ENCODE measurements around the gene TAS2R3. TPM values are rescaled to one million over a fixed set of nuclear protein-coding genes. Genes with fewer than 3 reads are reported as not detected.

The TAS2R3 gene
- total and polyA plus RNA-seq, 12 donors: 0.30 to 1.1 (median 0.46) TPM; not detected in 4

DNA sequence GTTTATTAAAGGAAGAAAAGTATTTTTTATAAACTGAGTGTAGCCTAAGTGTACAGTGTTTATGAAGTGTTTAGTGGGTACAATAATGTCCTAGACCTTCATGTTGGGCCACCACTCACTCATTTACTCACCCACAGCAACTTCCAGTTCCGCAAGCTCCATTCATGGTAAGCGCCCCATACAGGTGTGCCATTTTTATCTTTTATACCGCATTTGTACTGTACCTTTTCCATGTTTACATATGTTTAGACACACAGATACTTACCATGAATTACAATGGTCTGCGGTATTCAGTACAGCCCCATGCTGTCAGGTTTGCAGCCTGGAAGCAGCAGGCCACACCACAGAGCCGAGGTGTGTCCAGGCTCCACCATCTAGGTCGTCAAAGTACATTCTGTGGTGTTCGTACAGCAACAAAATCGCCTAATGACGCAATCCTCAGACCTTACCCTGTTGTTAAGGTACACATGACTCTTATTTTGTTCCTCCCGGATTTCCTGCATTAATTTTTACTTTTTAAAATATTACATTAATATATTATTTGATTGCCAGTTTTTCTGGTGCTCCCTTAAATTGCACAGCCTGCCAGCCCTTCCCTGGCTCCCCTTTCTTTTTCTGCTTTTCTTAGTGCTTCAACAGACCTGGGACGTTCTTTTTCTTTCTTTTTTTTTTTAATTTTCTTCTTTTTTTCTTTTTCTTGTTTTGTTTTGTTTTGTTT lies 26.6 kb upstream of the TAS2R3 start:
- DNase-seq: no peak
- no peaks in the 10 kb centered on the region for H3K27me3 ChIP-seq
- peak overlapping the region in 9 of 10 donors; percentile 70 to 89 (median 80) for H3K27ac ChIP-seq
- H3K4me3 ChIP-seq: peak overlapping the region; percentile 61 to 88 (median 77)
- WGBS, 2 donors: 74 to 81% methylated on average over 11 of the region's 11 CpGs
- H3K9me3 ChIP-seq: no peaks in the 10 kb centered on the region
- ATAC-seq: peak in 2 of 8 donors; percentile 20 to 39
- H3K36me3 ChIP-seq: peaks cover 0 to 32% (median 6%) of the 10 kb centered on the region in 9 donors
- intact Hi-C loops (cut with DNase I): loop anchor here in 9 of 10 donors (2.0 to 10.0 kb wide), 6 partner anchors 35 to 85 kb away; partner anchors contain the start of gene DENND11 (in 2 of the 9)
- H3K4me1 ChIP-seq: peaks cover 6 to 35% (median 26%) of the 10 kb centered on the region in 9 donors
- TF ChIP-seq, protein P1, sequence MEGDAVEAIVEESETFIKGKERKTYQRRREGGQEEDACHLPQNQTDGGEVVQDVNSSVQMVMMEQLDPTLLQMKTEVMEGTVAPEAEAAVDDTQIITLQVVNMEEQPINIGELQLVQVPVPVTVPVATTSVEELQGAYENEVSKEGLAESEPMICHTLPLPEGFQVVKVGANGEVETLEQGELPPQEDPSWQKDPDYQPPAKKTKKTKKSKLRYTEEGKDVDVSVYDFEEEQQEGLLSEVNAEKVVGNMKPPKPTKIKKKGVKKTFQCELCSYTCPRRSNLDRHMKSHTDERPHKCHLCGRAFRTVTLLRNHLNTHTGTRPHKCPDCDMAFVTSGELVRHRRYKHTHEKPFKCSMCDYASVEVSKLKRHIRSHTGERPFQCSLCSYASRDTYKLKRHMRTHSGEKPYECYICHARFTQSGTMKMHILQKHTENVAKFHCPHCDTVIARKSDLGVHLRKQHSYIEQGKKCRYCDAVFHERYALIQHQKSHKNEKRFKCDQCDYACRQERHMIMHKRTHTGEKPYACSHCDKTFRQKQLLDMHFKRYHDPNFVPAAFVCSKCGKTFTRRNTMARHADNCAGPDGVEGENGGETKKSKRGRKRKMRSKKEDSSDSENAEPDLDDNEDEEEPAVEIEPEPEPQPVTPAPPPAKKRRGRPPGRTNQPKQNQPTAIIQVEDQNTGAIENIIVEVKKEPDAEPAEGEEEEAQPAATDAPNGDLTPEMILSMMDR (IDR thresholded peaks at IDR 0.05): no peak

GRCh38 chr7:141737836-141738591 lies 25.9 kb upstream of the TAS2R3 start, which contains the start of gene SSBP1:
Gene SSBP1, plus strand, starts transcription at chr7:141738358. Its CDS starts 809 bp downstream, at chr7:141739167.
- intact Hi-C loops (cut with DNase I): loop anchor here in 9 of 10 donors (2.0 to 10.0 kb wide), 7 partner anchors 36 to 187 kb away; partner anchors contain the start of genes DENND11 (in 2 of the 9) and AGK (in 1 of the 9)
- WGBS, 2 donors: 3 to 4% methylated on average over 46 of the region's 46 CpGs
- peak within 1 kb of the TSS in 9 of 10 donors; percentile 70 to 89 (median 80) for H3K27ac ChIP-seq
- H3K27me3 ChIP-seq: no peaks in the 10 kb centered on the region
- peak within 1 kb of the TSS; percentile 61 to 88 (median 77) for H3K4me3 ChIP-seq
- H3K36me3 ChIP-seq: peaks cover 0 to 39% (median 6%) of the 10 kb centered on the region in 9 donors
- peak; percentile 83 to 92 for DNase-seq
- H3K9me3 ChIP-seq: no peaks in the 10 kb centered on the region
- TF ChIP-seq, protein P1 (IDR thresholded peaks at IDR 0.05): peak; percentile 65 to 89 (median 79)
- peak; percentile 94 to 98 (median 96) for ATAC-seq
- peaks cover 6 to 35% (median 26%) of the 10 kb centered on the region in 9 donors for H3K4me1 ChIP-seq

GRCh38 chr7:141738592-141739013 lies 25.3 kb upstream of the TAS2R3 start:
- H3K9me3 ChIP-seq: no peaks in the 10 kb centered on the region
- DNase-seq (no peak), ATAC-seq (no peak)
- 2 to 3% methylated on average over 6 of the region's 6 CpGs for WGBS, 2 donors
- intact Hi-C loops (cut with DNase I): loop anchor here in 8 of 10 donors (2.0 to 10.0 kb wide), 6 partner anchors 36 to 188 kb away; partner anchors contain the start of genes DENND11 (in 2 of the 8) and AGK (in 1 of the 8)
- peak overlapping the region; percentile 61 to 88 (median 77) for H3K4me3 ChIP-seq
- TF ChIP-seq, protein P1 (IDR thresholded peaks at IDR 0.05): no peak
- H3K27ac ChIP-seq: peak overlapping the region in 9 of 10 donors; percentile 70 to 89 (median 80)
- H3K27me3 ChIP-seq: no peaks in the 10 kb centered on the region
- H3K4me1 ChIP-seq: peaks cover 6 to 35% (median 26%) of the 10 kb centered on the region in 9 donors
- peaks cover 0 to 45% (median 10%) of the 10 kb centered on the region in 9 donors for H3K36me3 ChIP-seq

- no peak for DNase-seq
- Histone ChIP-seq H3K36me3 (peaks cover 0 to 51% (median 16%) of the 10 kb centered on the region in 9 donors), H3K4me3 (peak overlapping the region in 7 of 10 donors; percentile 67 to 88 (median 77)), H3K4me1 (peaks cover 6 to 35% (median 26%) of the 10 kb centered on the region in 9 donors), H3K27me3 (no peaks in the 10 kb centered on the region), H3K27ac (peak overlapping the region in 1 of 10 donors; percentile 87), H3K9me3 (no peaks in the 10 kb centered on the region)
- intact Hi-C loops (cut with DNase I): loop anchor here in 8 of 10 donors (2.0 to 10.0 kb wide), 6 partner anchors 37 to 188 kb away; partner anchors contain the start of genes DENND11 (in 2 of the 8) and AGK (in 1 of the 8)
- ATAC-seq: no peak
- 66 to 71% methylated on average over 3 of the region's 3 CpGs for WGBS, 2 donors
- TF ChIP-seq, protein P1 (IDR thresholded peaks at IDR 0.05): no peak
These were observed 24.6 kb upstream of the TAS2R3 start for GRCh38 chr7:141739250-141739649.
